ELR (cell line): ENCODE measurements around the gene C1QA.
"Not testable (repeated sequence)": the region's sequence is repeated elsewhere in the genome, so short reads cannot be mapped to it uniquely, and the experiment has no call there.

ENCODE experiments used
- DNase-seq: peaks from one replicate; pipeline ENCODE4 v3.0.0-alpha.2; 2015; ENCODE audit warnings: low read depth

The C1QA gene

GRCh38 chr1:22641247-22641646, 4.8 kb downstream of the C1QA start:
- DNase-seq, result no peak

- DNase-seq, result peak; percentile 68
Observed at GRCh38 chr1:22641906-22642636, 5.6 kb downstream of the C1QA start.

- no peak for DNase-seq
Observed at GRCh38 chr1:22643381-22643780, 7.0 kb downstream of the C1QA start, which contains the start of gene C1QC. Gene C1QC, plus strand, starts transcription at chr1:22643633. Its CDS starts 391 bp downstream, at chr1:22644024.

- no peak for DNase-seq
Observed at GRCh38 chr1:22643928-22644327, 7.5 kb downstream of the C1QA start.

- no peak for DNase-seq
Observed at GRCh38 chr1:22645931-22646330, 9.5 kb downstream of the C1QA start.

- DNase-seq, result no peak
Observed at GRCh38 chr1:22646384-22646783, 10.0 kb downstream of the C1QA start.

- no peak for DNase-seq
Observed at GRCh38 chr1:22650089-22650693, 13.8 kb downstream of the C1QA start.

GRCh38 chr1:22651941-22652856, 15.8 kb downstream of the C1QA start:
- no peak for DNase-seq

GRCh38 chr1:22652881-22653316, 16.5 kb downstream of the C1QA start, which contains the start of gene C1QB:
Gene C1QB, plus strand, starts transcription at chr1:22653236. Its CDS starts 6,227 bp downstream, at chr1:22659463.
- DNase-seq, result no peak

GRCh38 chr1:22654692-22655091, 18.3 kb downstream of the C1QA start:
- peak; percentile 35 for DNase-seq

- DNase-seq, result peak; percentile 22
Observed at GRCh38 chr1:22658385-22659163, 22.1 kb downstream of the C1QA start.

GRCh38 chr1:22660716-22661241, 24.4 kb downstream of the C1QA start:
- no peak for DNase-seq

GRCh38 chr1:22661880-22662279, 25.5 kb downstream of the C1QA start:
- DNase-seq, result no peak

- DNase-seq, result peak; percentile 33
Observed at GRCh38 chr1:22662318-22662717, 25.9 kb downstream of the C1QA start.

GRCh38 chr1:22662986-22663408, 26.6 kb downstream of the C1QA start:
- DNase-seq, result no peak

- DNase-seq, result peak; percentile 63
Observed at GRCh38 chr1:22665752-22666151, 29.3 kb downstream of the C1QA start.

- no peak for DNase-seq
Observed at GRCh38 chr1:22666412-22666811, 30.0 kb downstream of the C1QA start.

GRCh38 chr1:22668840-22669239, 32.4 kb downstream of the C1QA start:
- DNase-seq, result not testable (repeated sequence)

- no peak for DNase-seq
Observed at GRCh38 chr1:22670352-22670975, 34.0 kb downstream of the C1QA start.

GRCh38 chr1:22671999-22672398, 35.6 kb downstream of the C1QA start:
- no peak for DNase-seq
